Right lobe of liver (tissue), 4 donors: ENCODE results near the gene MFSD1.

Experiments
- CTCF ChIP-seq, 4 donors: fragments of 200-600 bp in 3 of 4; fragments of 450-650 bp in 1 of 4; IDR thresholded peaks; one replicate each; pipeline versions ENCODE4 v1.5.1 to v1.8.0; 2016 to 2022; ENCODE audit warnings: antibody characterized with exemption in 4 of 4, mild to moderate bottlenecking in 2 of 4
- POLR2A ChIP-seq: fragments of 450-650 bp; IDR thresholded peaks from one replicate; pipeline ENCODE4 v1.6.1; 2017; ENCODE audit warnings: antibody characterized with exemption, mild to moderate bottlenecking
- donor health status: DM: no; HTN: no; CAD: no.
- donor health status: DM: no; HTN: no; CAD: no.
- donor health status: DM: no; HTN: yes; CAD: no.

DNA sequence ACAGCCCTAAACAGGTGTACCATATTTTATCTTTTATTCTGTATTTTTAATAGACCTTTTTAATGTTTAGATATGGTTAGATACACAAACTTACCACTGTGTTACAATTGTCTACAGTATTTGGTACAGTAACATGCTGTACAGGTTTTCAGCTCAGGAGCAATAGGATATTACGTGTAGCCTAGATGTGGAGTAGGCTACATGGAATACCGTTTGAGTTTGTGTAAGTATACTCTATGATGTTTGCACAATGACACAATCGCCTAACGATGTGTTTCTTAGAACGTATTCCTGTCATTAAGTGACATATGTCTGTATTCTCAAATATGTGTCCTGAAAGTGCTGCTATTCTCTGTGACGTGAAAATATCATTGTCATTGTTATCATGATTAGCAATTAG is 62.6 kb downstream of the MFSD1 start:
- no peak for TF ChIP-seq CTCF (IDR thresholded peaks at IDR 0.05)
- TF ChIP-seq POLR2A = no peak
